GM18951 (cell line): ENCODE data around the gene WT1.
"Not testable (repeated sequence)": the region's sequence is repeated elsewhere in the genome, so short reads cannot be mapped to it uniquely, and the experiment has no call there.

Experiments used
- POLR2A ChIP-seq: IDR thresholded peaks from 4 replicates; pipeline ENCODE4 v1.6.1; 2011; ENCODE audit warnings: mild to moderate bottlenecking; ENCODE audit not compliant: insufficient read length, insufficient read depth; ENCODE audit errors: extremely low read depth
- in situ Hi-C: fragments of 300-500 bp; cut with MboI; formaldehyde crosslinking; loops from one replicate; pipeline ENCODE4 v1.12.0; 2022; ENCODE audit warnings: low sequenced_read_pairs, mixed read lengths, inconsistent platforms; ENCODE audit not compliant: unreplicated experiment

WT1 gene

DNA sequence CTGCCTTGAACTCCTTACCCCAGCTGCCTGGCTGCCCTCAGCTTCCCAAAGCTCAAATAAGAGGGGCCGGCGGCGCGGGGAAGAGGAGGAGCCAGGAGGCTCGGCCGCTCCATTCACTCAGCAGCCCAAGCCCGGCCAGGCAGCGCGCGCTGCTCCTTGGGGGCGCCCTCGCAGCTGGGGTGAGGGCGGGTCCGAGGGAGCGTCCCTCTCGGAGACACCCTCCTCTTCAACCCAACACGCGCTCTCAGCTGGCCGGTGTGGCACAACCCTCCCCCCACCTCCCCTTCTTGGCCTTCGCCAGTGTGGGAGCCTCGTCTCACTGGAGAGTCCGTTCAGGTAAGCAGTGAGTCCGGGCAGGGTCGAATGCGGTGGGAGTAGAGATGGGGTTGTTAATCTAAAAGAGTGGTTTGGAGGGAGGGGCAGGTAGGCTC lies at the start of gene WT1:
TSS of gene WT1 (minus strand) at position 29 of the 431 bp plus-strand sequence.
- in situ Hi-C loops, result loop anchor here (10.0 kb wide), 1 partner anchor 631 kb away; no protein-coding TSS in a partner anchor
- TF ChIP-seq POLR2A, result no peak

DNA sequence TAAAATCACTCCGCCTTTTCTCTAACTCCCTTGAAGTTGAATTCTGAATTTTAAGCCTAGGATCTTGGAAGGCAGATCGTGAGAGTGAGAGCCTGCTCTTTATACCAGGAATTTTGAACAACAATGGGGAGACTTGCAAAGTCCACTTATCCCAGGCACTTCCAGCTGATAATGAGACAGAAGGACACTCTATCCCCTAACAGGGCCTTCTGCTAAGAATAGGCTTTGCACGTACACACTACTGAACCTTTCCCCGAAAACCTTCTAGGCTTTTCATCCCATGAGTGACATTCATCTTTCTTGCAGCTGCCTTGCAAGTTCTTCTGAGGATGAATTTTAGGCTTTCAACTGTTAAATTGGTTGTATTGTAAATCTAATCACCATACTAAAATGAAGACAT lies 44.0 kb upstream of the WT1 start:
- no peak for TF ChIP-seq POLR2A
- in situ Hi-C loops, result no loop called here

- in situ Hi-C loops, result no loop called here
- TF ChIP-seq POLR2A, result no peak
Measured at GRCh38 chr11:32478277-32478731, 43.0 kb upstream of the WT1 start.

DNA sequence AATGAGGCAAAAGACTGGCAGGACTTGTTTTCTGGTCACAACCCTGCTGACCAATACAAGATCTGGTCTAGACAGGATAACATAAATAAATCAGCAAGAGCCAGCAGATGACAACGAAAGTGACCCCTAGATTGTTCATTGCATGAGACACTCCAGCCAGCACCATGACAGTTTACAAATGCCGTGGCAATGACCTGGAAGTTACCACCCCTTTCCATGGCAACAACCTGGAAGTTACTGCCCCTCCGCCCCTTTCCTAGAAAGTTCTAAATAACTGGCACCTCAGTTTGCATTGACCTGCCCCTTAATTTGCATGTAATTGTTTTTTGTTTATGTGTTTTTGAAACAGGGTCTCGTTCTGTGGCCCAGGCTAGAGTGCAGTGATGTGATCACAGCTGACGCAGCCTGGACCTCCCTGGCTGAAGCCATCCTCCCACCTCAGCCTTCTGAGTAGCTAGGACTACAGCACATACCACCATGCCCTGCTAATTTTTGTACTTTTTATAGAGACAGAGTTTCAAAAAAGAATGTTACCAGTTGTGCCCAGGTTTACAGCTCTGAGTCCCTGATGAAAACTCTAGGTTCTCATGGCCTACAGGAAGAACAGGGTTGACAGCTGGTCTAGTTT lies 38.1 kb upstream of the WT1 start:
- TF ChIP-seq POLR2A, result no peak
- in situ Hi-C loops, result no loop called here

DNA sequence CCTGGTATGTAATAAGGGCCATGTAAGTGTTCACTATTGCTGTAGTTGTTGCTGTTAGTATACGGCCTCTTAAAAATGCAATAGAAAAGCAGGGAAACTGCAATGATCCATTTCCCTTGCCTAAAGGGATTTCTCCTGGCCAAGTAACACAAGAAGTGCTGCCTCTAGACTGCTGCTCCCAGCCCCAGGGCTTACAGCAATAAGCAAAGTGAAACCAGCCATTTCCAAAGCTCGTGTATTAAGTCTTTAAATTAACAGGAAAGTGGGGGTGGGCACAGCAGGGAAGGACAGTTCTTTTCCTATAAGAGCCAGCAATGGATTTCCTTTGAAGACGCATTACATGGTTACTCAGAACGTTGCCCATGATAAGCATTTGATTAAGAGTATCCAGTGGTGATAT lies 36.9 kb upstream of the WT1 start:
- in situ Hi-C loops, result no loop called here
- no peak for TF ChIP-seq POLR2A

- in situ Hi-C loops, result not testable (repeated sequence)
Measured at GRCh38 chr11:32471544-32471943, 36.2 kb upstream of the WT1 start.

DNA sequence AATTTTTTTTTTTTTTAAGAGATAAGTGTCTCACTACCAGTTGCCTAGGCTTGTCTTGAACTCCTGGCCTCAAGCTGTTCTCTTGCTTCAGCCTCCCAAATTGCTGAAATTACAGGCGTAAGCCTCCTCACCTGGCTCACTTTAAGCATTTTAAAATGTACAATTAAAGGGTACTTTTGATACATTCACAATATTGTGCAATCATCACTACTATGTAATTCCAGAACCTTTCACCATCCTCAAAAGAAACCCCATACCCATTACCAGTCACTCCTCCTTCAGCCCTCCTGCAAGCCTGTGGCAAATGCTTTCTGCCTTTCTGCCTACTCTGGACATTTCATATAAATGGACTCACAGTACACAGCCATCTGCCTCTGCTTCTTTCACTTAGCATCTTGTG lies 34.5 kb upstream of the WT1 start:
- no peak for TF ChIP-seq POLR2A
- in situ Hi-C loops, result no loop called here

- no peak for TF ChIP-seq POLR2A
- in situ Hi-C loops, result no loop called here
Measured at GRCh38 chr11:32466279-32466915, 31.1 kb upstream of the WT1 start.

DNA sequence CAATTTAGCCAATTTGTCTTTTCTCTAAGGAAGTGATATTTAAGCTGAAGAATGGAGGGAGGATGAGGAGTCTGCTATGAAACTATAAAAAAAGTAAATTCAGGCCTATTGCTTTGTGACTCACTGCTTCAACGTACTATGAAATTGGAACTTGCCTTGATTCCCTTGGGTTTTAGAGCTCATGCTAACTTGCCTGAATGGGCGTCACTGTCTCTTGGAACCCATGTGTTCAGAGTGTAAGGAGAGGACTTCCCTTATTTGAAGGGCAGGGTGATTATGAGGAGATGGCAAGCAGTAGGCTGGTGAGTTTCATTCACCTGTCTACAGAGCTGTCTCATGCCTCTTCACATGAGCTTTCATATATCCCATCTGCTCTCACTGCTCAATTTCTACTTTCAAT lies 28.7 kb upstream of the WT1 start:
- no peak for TF ChIP-seq POLR2A
- in situ Hi-C loops, result no loop called here

- in situ Hi-C loops, result no loop called here
- TF ChIP-seq POLR2A, result no peak
Measured at GRCh38 chr11:32462011-32462690, 26.8 kb upstream of the WT1 start.

DNA sequence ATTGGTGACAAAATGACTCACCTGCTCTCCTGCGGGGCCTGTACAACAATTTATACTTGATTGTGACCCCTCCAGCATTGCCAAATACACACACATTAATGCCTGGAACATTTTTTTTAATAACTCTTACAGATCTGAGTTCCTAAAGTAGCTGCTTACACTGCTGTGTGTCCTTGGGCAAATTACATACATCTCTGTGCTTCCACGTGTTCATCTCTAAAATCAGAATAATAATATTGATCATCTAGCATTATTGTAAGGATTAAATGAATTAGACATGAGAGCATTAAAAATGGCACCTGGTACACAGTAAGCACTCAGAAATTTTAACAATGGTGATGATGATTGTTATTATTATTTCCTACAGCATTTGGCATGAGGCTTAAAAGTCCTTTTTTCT lies 21.5 kb upstream of the WT1 start:
- no peak for TF ChIP-seq POLR2A
- in situ Hi-C loops, result no loop called here

DNA sequence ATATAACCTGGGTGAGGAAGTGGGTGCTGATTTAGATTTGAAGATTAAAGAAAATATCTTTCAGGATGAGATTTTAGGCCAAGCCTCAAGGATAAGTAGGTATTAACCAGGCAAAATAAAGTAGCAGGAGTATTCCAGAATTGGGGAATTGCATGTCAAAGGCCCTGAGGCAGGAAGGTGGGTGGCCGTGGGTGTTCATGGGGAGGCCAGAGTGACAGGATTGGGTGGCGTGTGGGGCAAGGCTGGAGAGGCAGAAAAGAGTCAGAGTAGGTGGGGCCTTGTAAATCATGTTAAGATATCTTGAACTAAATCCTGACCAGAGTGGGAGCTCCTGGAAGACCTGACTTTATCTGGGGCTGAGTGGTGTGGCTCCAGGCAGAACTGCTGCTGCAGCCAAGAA lies 19.7 kb upstream of the WT1 start:
- in situ Hi-C loops, result no loop called here
- no peak for TF ChIP-seq POLR2A

DNA sequence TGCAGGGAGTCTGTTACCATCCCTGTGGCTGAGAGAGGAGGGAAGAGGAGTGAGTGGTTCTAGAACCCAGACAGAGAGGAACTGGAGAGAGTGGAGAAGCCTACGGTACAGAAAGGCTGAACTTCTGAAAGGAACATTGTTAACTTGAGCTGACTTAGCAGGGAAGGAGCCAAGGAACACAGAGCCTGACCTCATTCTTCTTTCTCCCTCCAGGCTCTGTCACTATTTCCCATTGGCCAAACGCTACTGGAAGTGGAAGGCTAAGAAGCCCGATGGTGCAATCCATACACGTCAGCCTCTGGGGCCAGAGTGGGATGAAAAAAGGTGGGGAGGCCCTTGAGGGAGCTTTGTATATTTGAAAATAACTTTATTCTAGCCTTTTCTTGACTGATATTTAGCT lies 16.5 kb upstream of the WT1 start:
- no peak for TF ChIP-seq POLR2A
- in situ Hi-C loops, result no loop called here

DNA sequence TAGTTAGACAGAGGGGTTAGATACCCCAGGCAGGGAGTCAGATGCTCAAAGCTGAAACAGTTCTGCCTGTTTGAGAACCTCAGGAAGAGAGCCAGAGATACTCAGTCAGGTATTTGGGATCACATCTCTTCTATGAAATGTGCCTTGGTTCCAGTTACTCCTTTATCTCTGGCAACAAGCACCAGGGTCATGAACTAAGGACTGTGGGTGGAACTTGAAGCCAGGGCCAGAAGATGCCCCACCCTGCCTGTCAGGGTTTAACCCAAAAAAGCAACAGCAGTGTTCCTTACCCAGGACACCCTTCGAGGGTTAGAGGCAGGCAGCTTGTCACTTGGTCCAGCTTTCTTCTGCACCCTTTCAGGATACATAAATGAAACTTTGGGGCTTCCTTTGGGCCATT lies 15.0 kb upstream of the WT1 start:
- TF ChIP-seq POLR2A, result no peak
- in situ Hi-C loops, result no loop called here
